M059J (cell line): ENCODE data around the gene ASPSCR1. TPM values are rescaled to one million over a fixed set of nuclear protein-coding genes. Genes with fewer than 3 reads are reported as not detected.

Source experiments
- total RNA-seq: library from RNA; depleted of rRNA; stranded (reverse); fragments of >200 nt; shearing (Covaris generic); gene quantifications from 2 replicates; pipeline ENCODE4 v1.2.3, GENCODE V29; 2014; rRNA removed

Gene ASPSCR1
- total RNA-seq, 1 experiment from 2014 or later, result 33.0 TPM

Other genes starting within 250 kb of the ASPSCR1 start
- not detected in 2 replicates for gene GCGR, start 173.5 kb upstream of the ASPSCR1 start, total RNA-seq
- 40.2 and 58.3 TPM in 2 replicates for gene MCRIP1, start 144.3 kb upstream of the ASPSCR1 start, total RNA-seq
- not detected in 2 replicates for gene PPP1R27, start 142.6 kb upstream of the ASPSCR1 start, total RNA-seq
- gene P4HB, start 117.1 kb upstream of the ASPSCR1 start, total RNA-seq, result 1,409 and 1,513 TPM in 2 replicates
- 124 and 207 TPM in 2 replicates for gene ARHGDIA, start 106.3 kb upstream of the ASPSCR1 start, total RNA-seq
- gene ALYREF, start 86.0 kb upstream of the ASPSCR1 start, total RNA-seq, result 184 and 197 TPM in 2 replicates
- gene ANAPC11, start 85.9 kb upstream of the ASPSCR1 start, total RNA-seq, result 201 and 233 TPM in 2 replicates
- gene NPB, start 75.4 kb upstream of the ASPSCR1 start, total RNA-seq, result 0.44 and 0.59 TPM in 2 replicates
- gene PCYT2, start 66.2 kb upstream of the ASPSCR1 start, total RNA-seq, result 36.0 and 43.4 TPM in 2 replicates
- gene SIRT7, start 59.5 kb upstream of the ASPSCR1 start, total RNA-seq, result 13.5 and 22.0 TPM in 2 replicates
- gene MAFG, start 49.9 kb upstream of the ASPSCR1 start, total RNA-seq, result 8.1 and 15.1 TPM in 2 replicates
- 57.5 and 80.8 TPM in 2 replicates for gene PYCR1, start 40.3 kb upstream of the ASPSCR1 start, total RNA-seq
- not detected in 2 replicates for gene MYADML2, start 30.4 kb upstream of the ASPSCR1 start, total RNA-seq
- 3.0 and 3.2 TPM in 2 replicates for gene NOTUM, start 16.4 kb upstream of the ASPSCR1 start, total RNA-seq
- 121 and 155 TPM in 2 replicates for gene CENPX, start 45.2 kb downstream of the ASPSCR1 start, total RNA-seq
- gene LRRC45, start 45.7 kb downstream of the ASPSCR1 start, total RNA-seq, result 6.2 and 20.8 TPM in 2 replicates
- gene RAC3, start 54.0 kb downstream of the ASPSCR1 start, total RNA-seq, result 16.4 and 19.8 TPM in 2 replicates
- gene DCXR, start 60.1 kb downstream of the ASPSCR1 start, total RNA-seq, result 81.6 and 117 TPM in 2 replicates
- 8.4 and 18.6 TPM in 2 replicates for gene RFNG, start 74.2 kb downstream of the ASPSCR1 start, total RNA-seq
- 136 and 137 TPM in 2 replicates for gene GPS1, start 74.3 kb downstream of the ASPSCR1 start, total RNA-seq
- 50.9 and 72.4 TPM in 2 replicates for gene DUS1L, start 88.2 kb downstream of the ASPSCR1 start, total RNA-seq
- 50.8 and 90.9 TPM in 2 replicates for gene FASN, start 120.6 kb downstream of the ASPSCR1 start, total RNA-seq
- gene CCDC57, start 235.2 kb downstream of the ASPSCR1 start, total RNA-seq, result 0.91 and 3.4 TPM in 2 replicates